Smooth muscle cell of the coronary artery (primary cell): ENCODE measurements around the gene C14orf132. TPM values are rescaled to one million over a fixed set of nuclear protein-coding genes. Genes with fewer than 3 reads are reported as not detected.

Experiments used
- total RNA-seq: library from RNA; depleted of rRNA; stranded (reverse); fragments of >200 nt; gene quantifications from 2 replicates; pipeline ENCODE4 v1.2.3, GENCODE V29; 2014; ENCODE audit warnings: low replicate concordance

The C14orf132 gene
- 4.1 and 15.3 TPM in 2 replicates for total RNA-seq

DNA sequence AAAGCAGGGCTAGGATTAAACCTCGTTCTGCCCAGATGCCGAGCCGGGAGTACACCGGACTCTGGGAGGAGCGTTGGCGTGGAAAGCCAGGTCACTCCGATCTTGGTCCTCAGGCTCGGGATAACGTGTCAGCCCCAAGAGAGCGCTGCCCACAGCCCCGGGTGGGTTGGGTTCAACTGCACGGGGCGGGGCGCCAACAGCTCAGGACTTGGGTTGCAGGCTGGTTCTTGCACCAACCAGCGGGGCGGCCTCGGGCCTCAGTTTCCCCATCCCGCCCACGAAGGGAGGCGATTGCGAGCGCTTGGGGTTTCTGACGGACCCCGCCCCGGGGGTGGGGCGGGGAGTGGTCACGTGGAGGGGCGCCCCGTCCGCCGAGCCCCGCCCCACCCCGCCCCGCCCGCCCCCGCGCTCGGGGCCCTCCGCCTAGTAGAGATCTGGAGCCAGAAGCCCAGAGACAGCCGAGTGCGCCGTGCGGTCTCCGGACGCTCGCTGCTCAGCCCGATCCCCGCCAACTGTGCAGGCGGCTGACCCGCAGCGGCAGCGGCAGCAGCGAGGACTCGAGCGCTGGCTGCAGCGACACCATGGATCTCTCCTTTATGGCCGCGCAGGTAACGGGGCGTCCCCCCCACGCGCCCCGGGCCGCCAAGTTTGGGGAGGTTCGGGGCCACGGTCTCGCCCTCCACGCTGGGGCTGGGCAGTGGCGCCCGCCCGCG lies at the start of gene C14orf132:
Gene C14orf132 (plus strand): TSS at position 443 of the 713 bp plus-strand sequence. CDS start 139 bp downstream, at position 582.

Other genes starting within 250 kb of the C14orf132 start
- not detected in 2 replicates for gene TUNAR, start 162.5 kb upstream of the C14orf132 start, total RNA-seq
- 0.08 and 61.8 TPM in 2 replicates for gene BDKRB2, start 165.5 kb downstream of the C14orf132 start, total RNA-seq
- 0.08 and 0.47 TPM in 2 replicates for gene BDKRB1, start 216.8 kb downstream of the C14orf132 start, total RNA-seq